Measurements from ENCODE around the gene DALRD3.

DALRD3 gene, protein sequence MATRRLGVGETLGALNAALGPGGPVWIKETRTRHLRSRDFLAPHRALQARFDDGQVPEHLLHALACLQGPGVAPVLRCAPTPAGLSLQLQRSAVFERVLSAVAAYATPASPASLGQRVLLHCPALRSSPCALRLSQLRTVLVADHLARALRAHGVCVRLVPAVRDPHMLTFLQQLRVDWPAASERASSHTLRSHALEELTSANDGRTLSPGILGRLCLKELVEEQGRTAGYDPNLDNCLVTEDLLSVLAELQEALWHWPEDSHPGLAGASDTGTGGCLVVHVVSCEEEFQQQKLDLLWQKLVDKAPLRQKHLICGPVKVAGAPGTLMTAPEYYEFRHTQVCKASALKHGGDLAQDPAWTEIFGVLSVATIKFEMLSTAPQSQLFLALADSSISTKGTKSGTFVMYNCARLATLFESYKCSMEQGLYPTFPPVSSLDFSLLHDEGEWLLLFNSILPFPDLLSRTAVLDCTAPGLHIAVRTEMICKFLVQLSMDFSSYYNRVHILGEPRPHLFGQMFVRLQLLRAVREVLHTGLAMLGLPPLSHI

DNA sequence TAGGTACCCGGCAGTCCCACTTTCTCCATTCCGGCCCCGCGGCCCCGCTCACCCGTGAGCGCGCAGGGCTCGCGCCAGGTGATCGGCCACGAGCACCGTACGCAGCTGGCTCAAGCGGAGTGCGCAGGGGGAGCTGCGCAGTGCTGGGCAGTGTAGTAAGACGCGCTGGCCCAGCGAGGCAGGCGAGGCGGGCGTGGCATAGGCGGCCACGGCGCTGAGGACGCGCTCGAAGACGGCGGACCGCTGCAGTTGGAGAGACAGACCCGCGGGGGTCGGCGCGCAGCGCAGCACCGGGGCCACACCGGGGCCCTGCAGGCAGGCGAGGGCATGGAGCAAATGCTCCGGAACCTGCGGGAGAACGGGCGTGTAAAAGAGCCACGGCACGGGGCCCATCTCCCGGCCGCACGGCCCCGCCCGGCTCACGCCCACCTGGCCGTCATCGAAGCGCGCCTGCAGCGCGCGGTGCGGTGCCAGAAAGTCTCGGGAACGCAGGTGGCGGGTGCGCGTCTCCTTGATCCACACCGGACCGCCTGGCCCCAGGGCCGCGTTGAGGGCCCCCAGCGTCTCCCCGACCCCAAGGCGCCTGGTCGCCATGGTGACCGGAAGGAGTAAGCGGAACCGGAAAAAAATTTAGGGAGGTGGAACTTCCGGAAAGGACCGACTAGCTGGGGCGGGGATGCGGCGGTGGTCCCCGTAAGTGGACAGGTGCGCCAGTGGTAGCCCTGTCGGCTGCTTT lies at the start of gene DALRD3:
Gene DALRD3 (minus strand): TSS at position 610 of the 736 bp plus-strand sequence. CDS start 16 bp downstream, at position 594.
- DNase-seq: peak; percentile 34 to 71

DNA sequence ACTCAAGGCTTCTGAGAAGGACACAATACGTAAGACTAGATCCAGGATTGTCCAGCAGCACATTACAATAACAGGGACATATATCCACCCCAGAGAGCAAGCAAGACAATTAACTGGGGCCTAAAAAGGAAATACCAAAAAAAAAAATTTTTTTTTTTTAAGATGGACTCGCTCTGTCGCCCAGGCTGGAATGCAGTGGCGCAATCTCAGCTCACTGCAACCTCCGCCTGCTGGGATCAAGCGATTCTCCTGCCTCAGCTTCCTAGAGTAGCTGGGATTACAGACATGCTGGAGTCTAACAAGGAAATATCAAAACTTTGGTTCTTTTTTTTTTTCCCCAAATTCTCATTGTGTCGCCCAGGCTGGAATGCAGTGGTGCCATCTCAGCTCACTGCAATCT lies 39.6 kb upstream of the DALRD3 start:
- no peak for DNase-seq

DNA sequence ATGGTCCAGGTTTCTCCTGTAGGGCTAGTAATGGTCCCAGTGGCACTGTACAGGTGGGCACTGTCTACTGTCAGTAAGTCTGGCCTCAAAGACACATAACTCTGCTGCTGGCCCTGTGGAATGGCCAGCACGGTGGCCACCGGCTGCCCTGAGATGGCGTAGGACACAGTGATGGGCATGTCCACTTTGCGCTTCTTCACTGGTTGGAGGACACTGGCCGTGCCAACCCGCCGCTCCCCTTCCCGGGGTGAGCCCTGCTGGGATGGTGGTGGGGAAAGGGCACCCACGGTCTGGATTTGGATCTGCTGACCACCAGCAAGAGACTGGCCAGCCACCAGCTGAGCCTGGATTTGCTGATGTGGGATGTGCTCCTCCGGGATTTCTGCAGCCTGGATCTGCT lies 38.9 kb upstream of the DALRD3 start:
- no peak for DNase-seq

DNA sequence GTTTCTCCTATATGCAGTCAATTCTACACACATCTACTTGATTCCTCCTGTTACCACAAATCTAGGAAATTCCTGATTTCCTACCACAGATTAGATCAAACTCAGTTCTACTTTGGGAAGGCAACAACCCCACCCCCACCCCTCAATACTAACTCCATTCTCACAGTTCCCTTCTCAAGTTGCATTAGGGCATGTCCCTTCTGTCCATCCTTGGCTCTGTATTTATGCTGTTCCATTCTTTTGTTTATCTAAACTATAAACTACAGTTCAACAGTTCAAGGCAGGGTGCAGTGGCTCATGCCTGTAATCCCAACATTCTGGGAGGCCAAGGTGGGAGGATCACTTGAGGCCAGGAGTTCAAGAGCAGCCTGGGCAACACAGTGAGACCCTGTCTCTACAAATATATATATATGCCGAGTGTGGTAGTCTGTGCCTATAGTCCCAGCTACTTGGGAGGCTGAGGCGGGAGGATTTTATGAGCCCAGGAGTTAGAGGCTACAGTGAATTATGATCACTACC lies 36.0 kb upstream of the DALRD3 start:
- DNase-seq: no peak

DNA sequence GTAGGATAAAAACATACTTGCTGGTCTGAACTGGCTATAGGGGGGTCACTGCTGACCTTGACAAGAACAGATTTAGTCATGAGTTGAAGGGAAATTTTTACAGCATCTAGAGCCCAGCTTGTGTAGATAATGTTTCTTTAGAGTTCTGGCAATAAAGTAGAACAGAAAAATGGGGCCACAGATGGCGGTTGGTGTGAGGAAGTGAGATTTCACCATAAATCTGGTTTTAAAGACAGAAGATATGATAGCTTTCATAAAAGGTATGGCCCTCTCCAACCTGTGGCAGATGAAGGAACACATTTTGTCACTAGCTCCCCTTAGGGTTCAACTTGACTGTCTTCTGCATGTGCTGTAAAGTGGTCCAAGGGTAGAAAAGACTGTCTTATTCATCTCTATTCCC lies 35.2 kb upstream of the DALRD3 start:
- DNase-seq: no peak

DNA sequence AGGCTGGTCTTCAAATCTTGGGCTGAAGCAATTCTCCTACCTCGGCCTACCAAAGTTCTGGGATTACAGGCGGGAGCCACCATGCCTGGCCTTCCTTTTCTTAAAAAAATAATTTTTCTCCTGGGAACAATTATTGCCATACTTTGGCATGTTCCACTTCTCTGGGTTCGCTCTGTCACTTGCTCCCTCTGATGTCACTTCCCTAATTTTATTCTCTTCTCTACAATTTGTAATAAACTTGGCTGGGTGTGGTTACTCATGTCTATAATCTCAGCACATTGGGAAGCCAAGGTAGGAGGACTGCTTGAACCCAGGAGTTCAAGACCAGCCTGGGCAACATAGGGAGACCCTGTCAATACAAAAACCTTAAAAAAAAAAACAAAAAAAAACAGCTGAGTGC lies 16.9 kb upstream of the DALRD3 start:
- DNase-seq: no peak

DNA sequence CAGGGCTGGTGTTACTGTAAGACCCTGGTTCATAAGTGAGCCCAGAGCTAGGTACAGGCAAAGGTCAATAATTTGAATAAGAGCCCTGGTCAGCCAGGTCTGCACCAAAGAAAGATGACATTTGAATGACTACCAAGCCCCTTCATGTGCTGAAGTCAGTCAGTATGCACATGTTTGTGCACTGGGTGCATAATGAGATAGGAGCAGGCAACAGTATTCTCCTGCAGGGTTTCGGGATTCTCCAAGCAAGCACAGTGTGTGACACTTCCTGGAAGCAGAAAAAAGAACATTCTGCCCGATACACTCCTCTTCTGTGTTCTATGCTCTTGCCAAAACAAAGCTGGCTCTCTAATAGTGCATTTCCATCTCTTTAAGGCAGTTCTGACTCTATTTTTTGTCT lies 16.3 kb upstream of the DALRD3 start:
- DNase-seq: no peak

DNA sequence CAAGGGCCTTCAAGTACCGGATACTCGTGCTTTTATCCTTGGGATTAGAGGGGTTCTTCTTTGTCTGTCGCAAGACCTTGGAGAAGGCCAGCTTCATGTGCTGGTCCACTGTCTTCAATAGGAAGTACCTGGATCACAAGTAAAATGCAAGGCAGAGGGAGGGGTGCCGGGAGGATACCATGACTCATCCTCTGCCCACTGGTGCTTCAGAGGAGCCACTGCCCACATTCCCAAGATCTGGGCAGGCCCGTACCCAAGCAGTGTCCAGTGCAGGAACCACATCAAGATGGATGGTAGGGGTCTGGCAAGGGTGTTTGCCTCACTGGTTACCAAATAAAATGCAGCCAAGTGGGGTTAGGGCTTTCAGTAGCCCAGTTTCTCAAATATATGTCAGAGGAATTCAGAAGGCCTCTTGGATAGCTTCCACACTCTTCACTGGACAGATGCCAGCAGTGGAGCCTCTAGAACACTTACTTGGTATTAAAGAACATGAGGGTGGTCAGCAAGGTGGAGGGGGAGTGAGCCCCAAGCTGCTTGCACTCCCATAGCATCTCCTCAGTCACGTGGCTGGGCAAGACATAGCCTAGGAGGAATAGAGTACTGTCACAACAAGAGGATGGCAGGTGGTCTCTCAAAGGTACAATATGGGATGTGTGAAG lies 14.4 kb upstream of the DALRD3 start:
- no peak for DNase-seq

DNA sequence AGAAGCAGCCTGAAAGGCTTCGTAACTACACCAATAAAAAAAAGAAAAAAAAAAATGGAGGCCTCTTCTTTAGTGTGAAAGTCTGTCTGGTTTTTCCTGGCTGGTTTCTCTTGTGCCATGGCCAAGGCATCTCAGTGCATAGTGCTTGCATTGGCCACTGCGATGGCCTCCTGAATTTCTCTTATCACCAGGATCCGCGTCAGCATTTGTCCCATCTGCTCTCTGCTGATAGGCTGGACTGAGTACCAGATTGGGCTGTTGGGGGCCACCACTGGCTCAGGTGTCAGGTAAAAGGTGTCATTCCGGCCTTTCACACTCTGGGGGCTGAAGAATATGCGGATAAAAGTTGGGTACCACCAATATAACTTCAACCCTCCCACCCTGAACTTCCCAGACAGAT lies 11.9 kb upstream of the DALRD3 start:
- no peak for DNase-seq

DNA sequence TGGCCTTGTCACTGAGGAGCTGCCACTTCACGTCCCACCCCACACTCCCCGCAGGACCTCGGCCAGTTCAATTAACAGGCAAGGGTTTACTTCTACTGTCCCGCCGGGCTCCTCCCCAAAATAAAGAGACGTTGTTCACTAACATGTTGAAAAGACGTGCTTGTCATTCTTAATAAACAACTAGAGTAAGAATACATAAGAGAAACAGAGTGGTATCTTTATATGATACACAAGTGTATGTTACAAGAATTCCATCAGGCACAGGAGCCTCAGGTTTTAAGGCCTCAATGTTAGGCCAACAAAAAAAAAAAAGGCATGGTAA lies 11.1 kb upstream of the DALRD3 start:
- DNase-seq: no peak

DNA sequence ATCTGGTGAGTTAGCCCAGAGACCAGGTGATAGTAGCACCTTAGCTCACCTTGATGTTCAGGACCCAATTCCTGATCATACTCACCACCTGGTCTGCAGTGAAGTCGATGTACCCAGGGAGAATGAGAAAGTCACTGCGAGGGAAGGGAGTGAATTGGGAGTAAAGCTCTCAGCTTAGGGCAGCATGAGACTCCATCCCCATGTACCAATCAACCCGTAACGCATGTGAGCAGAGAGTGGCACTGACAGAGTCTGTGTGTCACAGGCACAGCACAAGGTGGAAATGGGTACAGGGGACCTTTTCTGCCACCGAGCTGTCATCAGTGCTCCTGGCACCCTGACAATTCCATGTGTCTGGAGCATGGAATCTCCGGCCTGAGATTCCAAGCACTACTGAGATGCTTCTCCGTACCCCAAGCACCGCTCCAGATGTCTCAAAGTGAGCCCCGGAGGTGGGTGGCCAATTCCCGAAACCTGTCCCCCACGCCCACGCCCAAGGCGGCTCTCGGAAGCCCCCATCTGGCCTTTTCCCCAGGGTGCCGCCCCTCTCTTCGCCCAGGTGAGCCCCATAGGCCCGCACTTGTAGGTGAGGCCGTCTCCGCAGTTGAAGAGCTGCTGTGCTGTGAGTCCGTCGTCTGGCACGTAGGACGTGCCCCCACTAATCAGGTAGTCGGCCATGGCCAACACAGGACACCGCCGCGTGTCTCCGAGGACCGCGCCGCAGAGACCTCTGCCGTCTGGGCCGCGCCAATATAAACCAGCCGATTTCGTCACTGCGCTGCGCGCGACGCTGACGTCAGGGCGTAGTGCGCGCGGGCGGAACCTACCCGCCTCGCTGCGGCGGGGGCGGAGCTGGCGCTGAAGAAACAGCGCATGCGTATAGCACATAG lies 10.5 kb upstream of the DALRD3 start, which contains the start of gene IMPDH2:
Gene IMPDH2 (minus strand): TSS at position 726 of the 890 bp plus-strand sequence. CDS start 48 bp downstream, at position 678.
- DNase-seq: peak; percentile 76 to 88

DNA sequence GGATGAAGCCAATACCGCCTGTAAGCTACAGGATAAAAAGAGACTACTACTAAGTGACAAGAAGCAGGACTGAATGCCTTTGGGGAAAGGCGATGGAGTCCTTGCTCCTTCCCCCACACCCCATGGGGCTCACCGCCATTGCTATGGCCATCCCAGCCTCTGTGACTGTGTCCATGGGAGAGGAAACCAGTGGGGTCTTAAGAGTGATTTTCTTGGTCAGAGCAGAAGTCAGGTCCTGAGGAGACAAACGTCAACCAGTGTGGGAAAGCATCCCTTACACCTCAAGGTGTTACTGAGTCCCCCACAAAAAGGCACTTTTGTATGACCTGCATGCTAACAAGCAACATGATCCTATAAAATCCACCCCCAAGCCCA lies 9.9 kb upstream of the DALRD3 start:
- no peak for DNase-seq

DNA sequence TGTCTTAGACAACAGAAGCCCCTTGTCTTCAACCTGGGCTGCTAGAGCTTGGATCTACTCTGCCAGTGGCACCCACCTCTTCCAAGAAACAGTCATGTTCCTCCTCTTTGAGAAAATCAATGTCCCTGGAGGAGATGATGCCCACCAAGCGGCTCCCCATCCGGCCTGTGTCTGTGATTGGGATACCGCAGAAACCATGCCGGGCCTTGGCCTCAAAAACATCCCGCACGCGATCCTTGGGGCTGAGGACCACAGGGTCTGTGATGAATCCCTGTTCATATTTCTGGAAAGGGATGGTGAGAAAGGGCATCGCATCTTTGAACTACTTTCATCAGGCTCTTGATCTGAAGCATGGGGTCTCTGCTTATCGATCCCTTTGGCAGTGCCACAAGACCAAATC lies 9.3 kb upstream of the DALRD3 start:
- no peak for DNase-seq

DNA sequence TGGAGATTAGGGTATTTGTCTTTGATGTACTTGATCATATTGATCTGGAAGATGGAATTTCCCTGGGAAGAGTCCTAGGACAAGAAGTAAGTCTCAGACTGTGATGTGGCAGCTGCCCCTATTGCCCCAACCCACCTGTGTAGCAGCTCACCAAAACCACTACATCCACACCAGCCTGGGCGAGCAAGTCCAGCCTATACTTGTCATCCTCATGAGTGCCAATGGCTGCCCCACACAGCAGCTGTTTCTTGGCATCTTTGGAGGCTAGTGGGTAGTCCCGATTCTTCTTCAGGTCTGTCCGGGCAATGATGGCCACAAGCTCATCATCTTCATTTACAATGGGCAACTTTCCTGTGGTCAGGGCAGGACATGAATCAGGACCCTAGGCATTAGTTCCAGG lies 8.2 kb upstream of the DALRD3 start:
- DNase-seq: no peak

DNA sequence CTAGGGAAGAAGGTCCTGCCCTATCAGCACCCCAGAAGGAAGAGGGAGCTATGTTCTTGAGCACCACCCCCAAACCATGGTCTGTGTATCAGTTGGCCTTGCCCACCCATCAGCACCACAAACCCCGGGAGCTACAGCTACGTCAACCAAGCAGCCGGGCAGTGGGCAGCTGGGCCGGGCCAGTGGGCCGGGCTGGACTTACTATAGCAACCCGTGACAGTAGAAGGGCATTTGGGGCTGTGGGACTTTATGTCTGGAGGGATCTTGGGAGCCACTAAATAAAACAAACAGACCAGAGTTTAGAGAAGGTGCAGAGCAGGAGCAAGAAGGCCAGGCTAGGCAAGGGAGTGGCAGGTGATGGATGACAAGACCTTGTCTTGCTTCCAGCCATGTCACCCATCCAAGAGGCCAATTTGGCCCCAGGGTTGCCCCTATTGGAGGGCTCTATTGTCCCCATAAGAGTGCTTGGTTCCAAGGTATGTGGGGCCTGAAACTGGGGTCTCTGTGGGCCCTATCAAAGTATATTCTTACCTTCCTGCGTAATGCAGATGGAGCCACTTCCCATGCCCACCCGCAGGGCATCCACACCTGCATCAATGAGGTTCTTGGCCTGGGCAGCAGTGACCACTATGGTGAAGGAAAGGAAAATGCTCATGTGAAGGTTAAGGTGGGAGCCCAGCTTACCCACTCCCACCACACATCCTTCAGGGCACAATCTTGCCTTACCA lies 7.6 kb upstream of the DALRD3 start:
- no peak for DNase-seq

DNA sequence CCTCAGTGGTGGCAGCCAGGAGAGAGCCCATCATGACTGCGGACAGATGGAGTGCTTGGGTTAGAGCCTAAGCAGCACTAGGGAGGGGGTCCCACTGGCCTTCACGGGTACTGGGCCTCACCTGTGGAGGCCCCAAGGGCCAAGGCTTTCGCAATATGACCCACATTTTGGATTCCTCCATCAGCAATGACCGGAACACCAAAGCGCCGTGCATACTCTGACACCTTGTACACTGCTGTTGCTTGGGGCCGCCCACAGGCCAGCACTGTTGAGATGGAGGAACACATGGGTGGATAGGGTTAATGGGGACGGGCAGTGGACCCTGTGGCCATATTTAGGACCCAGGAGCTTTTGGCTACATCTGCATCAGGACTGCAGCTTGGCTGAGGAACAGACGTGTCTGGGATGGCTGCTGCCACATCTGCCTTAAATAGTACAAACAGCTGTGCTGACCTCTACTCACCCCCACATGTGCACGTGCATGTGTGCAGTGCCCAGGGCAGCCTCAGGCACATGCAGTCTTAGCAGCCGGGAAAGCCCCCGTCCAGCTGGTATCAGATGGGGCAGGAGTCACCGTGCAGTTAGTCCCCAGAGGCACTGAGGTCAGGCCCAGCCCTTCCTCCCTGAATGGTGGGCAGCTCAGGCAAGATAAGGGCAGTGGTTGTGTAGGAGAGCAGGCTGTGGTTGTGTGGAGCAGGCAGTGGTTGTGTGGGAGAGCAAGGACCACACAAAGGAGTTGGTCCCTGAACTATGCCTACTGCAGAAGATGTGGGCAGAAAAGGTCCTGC lies 6.8 kb upstream of the DALRD3 start:
- DNase-seq: no peak

DNA sequence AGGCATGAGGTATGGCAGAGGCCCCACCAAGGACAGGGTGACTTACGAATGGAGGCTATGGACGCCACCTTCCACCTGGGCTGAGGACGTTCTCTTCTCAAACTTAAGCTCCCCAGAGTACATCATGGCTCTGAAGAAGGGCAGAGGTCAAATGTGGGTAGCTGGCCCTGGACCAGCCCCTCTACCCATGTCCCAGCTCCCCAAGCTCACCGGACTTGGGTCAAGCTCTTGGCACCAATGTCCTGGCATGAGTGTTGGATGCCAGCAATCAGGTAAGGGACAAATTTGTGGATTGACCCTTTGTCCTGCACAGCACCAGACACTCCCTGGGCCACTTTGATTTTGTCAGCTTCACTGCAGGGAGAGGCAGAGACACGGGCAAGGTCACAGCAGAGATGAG lies 6.1 kb upstream of the DALRD3 start:
- DNase-seq: no peak

DNA sequence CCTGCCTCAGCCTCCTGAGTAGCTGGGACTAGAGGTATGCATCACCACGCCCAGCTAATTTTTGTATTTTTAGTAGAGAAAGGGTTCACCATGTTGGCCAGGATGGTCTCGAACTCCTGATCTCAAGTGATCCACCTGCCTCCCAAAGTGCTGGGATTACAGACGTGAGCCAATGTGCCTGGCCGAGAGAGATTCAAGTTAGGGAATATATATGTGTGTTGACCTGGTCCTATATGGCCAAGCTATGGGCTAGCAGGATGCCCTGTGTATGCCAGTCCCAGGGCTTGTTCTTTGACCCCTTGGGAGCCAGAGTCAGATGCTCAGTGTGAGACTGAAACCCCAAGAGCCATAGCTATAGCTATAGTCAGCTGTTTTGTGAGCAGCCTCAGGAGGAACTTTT lies 5.4 kb upstream of the DALRD3 start:
- no peak for DNase-seq

DNA sequence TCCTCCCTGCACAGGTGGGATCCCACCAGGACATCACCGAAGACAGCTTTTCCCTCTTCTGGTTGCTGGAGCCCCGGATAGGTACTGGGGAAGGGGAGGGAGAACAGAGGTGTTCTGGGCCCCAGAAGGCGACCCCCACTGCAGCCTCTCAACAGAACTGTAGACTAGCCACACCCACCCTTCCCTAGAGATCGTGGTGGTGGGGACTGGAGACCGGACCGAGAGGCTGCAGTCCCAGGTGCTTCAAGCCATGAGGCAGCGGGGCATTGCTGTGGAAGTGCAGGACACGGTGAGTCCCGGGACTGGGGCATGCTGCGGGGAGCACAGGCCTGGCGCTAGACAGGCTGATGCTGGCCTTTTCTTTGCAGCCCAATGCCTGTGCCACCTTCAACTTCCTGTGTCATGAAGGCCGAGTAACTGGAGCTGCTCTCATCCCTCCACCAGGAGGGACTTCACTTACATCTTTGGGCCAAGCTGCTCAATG lies 4.3 kb upstream of the DALRD3 start:
- no peak for DNase-seq

DNA sequence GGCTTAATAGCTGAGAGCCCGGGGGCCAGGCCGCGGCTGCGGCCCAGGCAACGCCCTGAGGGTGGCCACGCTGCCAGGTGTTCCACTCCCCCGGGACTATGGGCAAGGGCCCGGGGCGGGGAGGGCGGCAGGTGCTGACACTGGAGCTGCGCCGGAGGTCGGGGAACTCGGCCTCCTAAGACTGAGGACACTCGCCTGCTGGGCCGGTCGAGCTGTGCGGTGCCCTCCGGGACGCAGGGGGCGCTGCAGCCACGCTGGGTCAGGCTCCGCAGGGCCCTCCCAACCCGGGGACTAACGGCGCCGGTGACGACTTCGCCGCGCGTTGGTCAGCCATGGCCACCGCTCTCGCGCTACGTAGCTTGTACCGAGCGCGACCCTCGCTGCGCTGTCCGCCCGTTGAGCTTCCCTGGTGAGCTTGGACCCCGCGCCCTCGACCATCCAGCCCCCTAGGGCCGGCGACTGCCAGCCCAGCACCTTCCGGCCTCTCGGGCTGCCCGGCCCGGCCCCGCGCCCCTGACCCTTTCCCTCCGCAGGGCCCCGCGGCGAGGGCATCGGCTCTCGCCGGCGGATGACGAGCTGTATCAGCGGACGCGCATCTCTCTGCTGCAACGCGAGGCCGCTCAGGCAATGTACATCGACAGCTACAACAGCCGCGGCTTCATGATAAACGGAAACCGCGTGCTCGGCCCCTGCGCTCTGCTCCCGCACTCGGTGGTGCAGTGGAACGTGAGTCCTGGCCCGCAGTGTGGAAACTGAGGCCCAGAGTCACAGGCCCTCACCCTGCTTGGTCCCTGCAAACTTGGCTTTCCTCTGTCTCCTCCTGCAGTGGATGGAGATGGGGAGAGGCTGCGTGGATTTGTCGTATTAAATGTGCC lies 3.7 kb upstream of the DALRD3 start, which contains the start of gene NDUFAF3:
Gene NDUFAF3 (plus strand): TSS at position 309 of the 875 bp plus-strand sequence. CDS start 24 bp downstream, at position 333.
- peak; percentile 62 to 81 for DNase-seq
